Endothelial cell of umbilical vein (primary cell): ENCODE data around the gene SLC39A3. TPM values are rescaled to one million over a fixed set of nuclear protein-coding genes. Genes with fewer than 3 reads are reported as not detected.

Source experiments
- BruUV-seq: library from RNA; stranded (reverse); fragments of 400-500 nt; replicated peaks from 2 replicates; lab custom pipeline; 2021; lab: Mats Ljungman, UMichigan
- CTCF ChIA-PET: fragments of 300-600, 350-600 bp; sonication (Branson Sonifier 250); formaldehyde crosslinking; loops from one replicate; lab custom pipeline; 2021; ENCODE audit warnings: antibody characterized with exemption, inconsistent platforms; lab: Charles Lee
- POLR2A ChIA-PET: fragments of 300-600, 350-600 bp; sonication (Branson Sonifier 250); formaldehyde crosslinking; loops from one replicate; lab custom pipeline; 2021; ENCODE audit warnings: antibody characterized with exemption, inconsistent platforms; lab: Charles Lee
- DNase-seq: peaks from one replicate; pipeline ENCODE4 v3.0.0-alpha.2; 2011; ENCODE audit warnings: low read depth, low spot score
- FAIRE-seq: peaks from 2 replicates; lab custom pipeline; 2011; peaks lifted over from hg19 to GRCh38; lab: Jason Lieb, UNC
- H2AFZ ChIP-seq: 2 replicates; pipeline ENCODE4 v1.6.0; 2012; ENCODE audit warnings: low read depth, low read length, control low read depth, inconsistent platforms
- H3K27ac ChIP-seq: 2 replicates; pipeline ENCODE4 v1.5.1; 2011; ENCODE audit warnings: low read depth, mild to moderate bottlenecking, control low read depth, low read length, moderate library complexity; ENCODE audit not compliant: insufficient read depth
- H3K27me3 ChIP-seq, 2 experiments: 2 replicates each; pipeline versions ENCODE4 v1.6.0 to v1.6.1; 2011; ENCODE audit warnings: low read length in 2 of 2, mixed read lengths in 1 of 2; ENCODE audit not compliant: control insufficient read depth in 2 of 2, insufficient read depth in 2 of 2
- H3K36me3 ChIP-seq, 2 experiments: 2 replicates in 1 of 2; 3 replicates in 1 of 2; pipeline ENCODE4 v1.5.1; 2011; ENCODE audit warnings: low read length in 2 of 2, mild to moderate bottlenecking in 1 of 2, moderate library complexity in 1 of 2; ENCODE audit not compliant: control insufficient read depth in 2 of 2, insufficient read depth in 2 of 2; ENCODE audit errors: extremely low read depth in 1 of 2
- H3K4me1 ChIP-seq: 3 replicates; pipeline ENCODE4 v1.5.1; 2011; ENCODE audit warnings: mild to moderate bottlenecking, low read length; ENCODE audit not compliant: control insufficient read depth, insufficient read depth; ENCODE audit errors: extremely low read depth
- H3K4me2 ChIP-seq: 2 replicates; pipeline ENCODE4 v1.6.1; 2011; ENCODE audit warnings: low read length, control low read depth, mixed read lengths; ENCODE audit not compliant: insufficient read depth
- H3K4me3 ChIP-seq, 3 experiments: fragments of 200-600 bp in 1 of 3; sonication (generic), shearing (Covaris generic) in 1 of 3; replicated peaks in 1 of 3; 2 replicates each; pipeline ENCODE4 v1.5.1; 2011 to 2016; ENCODE audit warnings: control low read depth in 3 of 3, low read length in 3 of 3, mild to moderate bottlenecking in 2 of 3, inconsistent platforms in 1 of 3, low read depth in 1 of 3, moderate library complexity in 1 of 3; ENCODE audit not compliant: insufficient read depth in 1 of 3
- H3K79me2 ChIP-seq: 2 replicates; pipeline ENCODE4 v1.6.0; 2012; ENCODE audit warnings: low read length, inconsistent platforms; ENCODE audit not compliant: control insufficient read depth, insufficient read depth
- H3K9ac ChIP-seq: replicated peaks from 2 replicates; pipeline ENCODE3; 2011; ENCODE audit warnings: low read length, control low read depth; ENCODE audit not compliant: insufficient read depth; ENCODE audit errors: extremely low read depth
- H3K9me1 ChIP-seq: replicated peaks from 3 replicates; pipeline ENCODE4 v1.6.0; 2011; ENCODE audit warnings: mild to moderate bottlenecking, low read length; ENCODE audit not compliant: control insufficient read depth, insufficient read depth; ENCODE audit errors: extremely low read depth
- H3K9me3 ChIP-seq: replicated peaks from 2 replicates; pipeline ENCODE4 v1.5.1; 2012; ENCODE audit warnings: low read length, inconsistent platforms; ENCODE audit not compliant: control insufficient read depth, insufficient read depth
- H4K20me1 ChIP-seq: replicated peaks from 2 replicates; pipeline ENCODE3; 2011; ENCODE audit warnings: mild to moderate bottlenecking, low read length; ENCODE audit not compliant: control insufficient read depth, insufficient read depth; ENCODE audit errors: extremely low read depth
- CTCF ChIP-seq, 2 donors: IDR thresholded peaks; 1 replicate in 1 of 2; 2 replicates in 1 of 2; pipeline ENCODE4 v1.5.1; 2011; ENCODE audit warnings: low read length in 2 of 2, mild to moderate bottlenecking in 2 of 2, moderate library complexity in 2 of 2, control low read depth in 1 of 2, inconsistent platforms in 1 of 2, low read depth in 1 of 2; ENCODE audit not compliant: insufficient read depth in 1 of 2; ENCODE audit errors: extremely low read depth in 1 of 2
- FOS ChIP-seq: IDR thresholded peaks from 2 replicates; pipeline ENCODE4 v1.6.1; 2011; ENCODE audit warnings: mild to moderate bottlenecking, low read length, moderate library complexity, borderline replicate concordance; ENCODE audit not compliant: insufficient read depth
- GATA2 ChIP-seq: IDR thresholded peaks from 2 replicates; pipeline ENCODE4 v1.7.0; 2011; ENCODE audit warnings: low read depth, mild to moderate bottlenecking, moderate library complexity, mixed read lengths, low read length; ENCODE audit not compliant: insufficient read length, insufficient read depth
- JUN ChIP-seq: IDR thresholded peaks from 2 replicates; pipeline ENCODE4 v1.6.1; 2011; ENCODE audit warnings: borderline replicate concordance, low read depth; ENCODE audit not compliant: insufficient read length, insufficient read depth
- MAX ChIP-seq: IDR thresholded peaks from 2 replicates; pipeline ENCODE4 v1.6.1; 2011; ENCODE audit not compliant: insufficient read depth, insufficient read length
- POLR2A ChIP-seq: IDR thresholded peaks from 2 replicates; pipeline ENCODE4 v1.6.1; 2012; ENCODE audit warnings: low read depth, mild to moderate bottlenecking, control low read depth, low read length
- dilution Hi-C: fragments of 300-500 bp; cut with MboI; formaldehyde crosslinking; loops from one replicate; pipeline ENCODE4 v1.15.0; 2019; ENCODE audit warnings: low sequenced_read_pairs; ENCODE audit not compliant: extremely low pct_ligation_motif_present
- intact Hi-C: fragments of 100-400 bp; cut with micrococcal nuclease; formaldehyde crosslinking; loops from one replicate; pipeline ENCODE4 v1.10.0; 2022
- polyA plus RNA-seq, 4 experiments: library from polyadenylated mRNA; depleted of rRNA in 3 of 4; stranded (reverse) in 3 of 4; unstranded in 1 of 4; fragments of >200 nt; gene quantifications; 2 replicates each; pipeline versions ENCODE4 v1.2.1 to v1.2.3, GENCODE V29; 2011 to 2012; ENCODE audit warnings: missing spikeins in 1 of 4
- total RNA-seq: library from RNA; stranded (reverse); gene quantifications from 2 replicates; pipeline ENCODE4 v1.2.3, GENCODE V29; 2021

Gene SLC39A3
- total and polyA plus RNA-seq, 2 donors (not counting 3 experiments of a cell fraction or from before 2014, with no cell fraction given), result 28.0 to 43.1 TPM

- H4K20me1 ChIP-seq, result no peaks in the 10 kb centered on the region
- dilution Hi-C loops, result loop anchor here (10.0 kb wide), 1 partner anchor 61 kb away; no protein-coding TSS in a partner anchor
- H3K4me1 ChIP-seq, result peaks cover 10% of the 10 kb centered on the region
- no peaks in the 10 kb centered on the region for H3K27me3 ChIP-seq
- H3K9ac ChIP-seq, result no peak overlapping the region
- intact Hi-C loops, result no loop called here
- H3K27ac ChIP-seq, result no peak overlapping the region
- no peaks in the 10 kb centered on the region for H3K9me3 ChIP-seq
- H3K4me3 ChIP-seq, result no peak overlapping the region
- BruUV-seq, result no TSS peak
- FAIRE-seq, result no peak
- H3K9me1 ChIP-seq, result no peaks in the 10 kb centered on the region
- no peaks in the 10 kb centered on the region for H3K79me2 ChIP-seq
- POLR2A ChIA-PET, result no interaction called here
- H3K36me3 ChIP-seq, result no peaks in the 10 kb centered on the region
- no peak for DNase-seq
- TF ChIP-seq POLR2A (no peak), MAX (no peak), JUN (no peak), CTCF (IDR thresholded peaks at IDR 0.05; ENCODE audit: extremely low read depth in 1 of 2, insufficient read depth in 1 of 2, low read depth in 1 of 2, low read length in 2 of 2) (no peak), GATA2 (no peak), FOS (no peak)
- no peak overlapping the region for H3K4me2 ChIP-seq
- no peak overlapping the region for H2AFZ ChIP-seq
- CTCF ChIA-PET, result no interaction called here
Observed at GRCh38 chr19:2693492-2694160, 46.2 kb downstream of the SLC39A3 start.
